Breast epithelium (tissue), 3 donors: ENCODE data around the gene ACAT2.

ENCODE experiments used
- POLR2A ChIP-seq: fragments of 450-650 bp; IDR thresholded peaks from one replicate; pipeline ENCODE4 v1.6.1; 2016; ENCODE audit warnings: antibody characterized with exemption, mild to moderate bottlenecking, moderate library complexity
- POLR2AphosphoS5 ChIP-seq, 3 donors: sonication (generic); formaldehyde crosslinking; IDR thresholded peaks; one replicate each; pipeline ENCODE4 v1.6.1; 2017; ENCODE audit warnings: antibody characterized with exemption in 3 of 3
- TF ChIP-seq, protein P1 (sequence below), 3 donors: fragments of 450-650 bp; IDR thresholded peaks; one replicate each; pipeline ENCODE4 v1.5.1; 2016 to 2017; ENCODE audit warnings: antibody characterized with exemption in 3 of 3, mild to moderate bottlenecking in 3 of 3, moderate library complexity in 3 of 3

DNA sequence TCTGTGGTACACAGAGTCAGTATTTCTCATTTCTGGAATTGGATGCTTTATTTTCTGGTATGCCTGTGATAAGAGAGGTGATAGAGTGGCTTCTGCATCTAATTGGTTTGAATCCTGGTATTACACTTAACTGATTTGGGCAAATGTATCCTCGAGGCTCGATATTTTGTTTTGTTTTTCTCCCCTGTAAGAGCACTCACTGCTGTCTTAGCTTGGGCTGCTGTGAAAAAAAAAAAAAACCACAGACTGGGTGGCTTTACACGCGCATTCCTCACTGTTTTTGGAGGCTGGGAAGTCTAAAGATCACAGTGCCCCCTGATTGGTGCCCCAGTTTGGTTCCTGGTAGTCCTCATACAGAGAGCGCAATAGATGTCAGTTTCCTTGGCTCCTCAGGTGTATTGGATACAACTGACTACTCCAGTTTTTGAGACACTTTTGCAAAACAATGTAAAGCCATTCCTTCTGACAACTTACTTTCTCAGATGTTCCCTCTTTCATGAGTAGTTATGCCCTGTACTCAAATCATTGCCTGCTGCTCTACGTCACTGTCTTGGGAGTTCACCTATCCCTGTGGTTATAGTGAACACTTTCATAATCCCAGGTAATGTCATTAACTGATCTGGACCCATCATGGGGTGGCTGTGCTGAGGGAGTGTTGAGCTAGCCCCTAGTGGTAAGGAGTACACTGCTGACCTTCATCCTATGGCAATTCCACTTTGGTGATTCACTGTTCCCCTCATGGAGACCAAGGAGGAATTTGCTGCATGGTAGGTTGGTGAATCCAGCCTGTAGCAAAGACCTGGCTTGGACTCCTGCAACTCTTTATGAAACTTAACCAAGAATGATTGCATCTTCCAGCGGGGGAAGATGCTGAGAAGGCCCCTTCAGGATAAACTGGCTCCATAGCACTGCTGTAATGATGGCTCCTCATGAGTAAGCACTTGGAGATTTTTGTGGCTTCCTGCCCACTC, 3.5 kb upstream of the ACAT2 start:
- TF ChIP-seq, protein P1, sequence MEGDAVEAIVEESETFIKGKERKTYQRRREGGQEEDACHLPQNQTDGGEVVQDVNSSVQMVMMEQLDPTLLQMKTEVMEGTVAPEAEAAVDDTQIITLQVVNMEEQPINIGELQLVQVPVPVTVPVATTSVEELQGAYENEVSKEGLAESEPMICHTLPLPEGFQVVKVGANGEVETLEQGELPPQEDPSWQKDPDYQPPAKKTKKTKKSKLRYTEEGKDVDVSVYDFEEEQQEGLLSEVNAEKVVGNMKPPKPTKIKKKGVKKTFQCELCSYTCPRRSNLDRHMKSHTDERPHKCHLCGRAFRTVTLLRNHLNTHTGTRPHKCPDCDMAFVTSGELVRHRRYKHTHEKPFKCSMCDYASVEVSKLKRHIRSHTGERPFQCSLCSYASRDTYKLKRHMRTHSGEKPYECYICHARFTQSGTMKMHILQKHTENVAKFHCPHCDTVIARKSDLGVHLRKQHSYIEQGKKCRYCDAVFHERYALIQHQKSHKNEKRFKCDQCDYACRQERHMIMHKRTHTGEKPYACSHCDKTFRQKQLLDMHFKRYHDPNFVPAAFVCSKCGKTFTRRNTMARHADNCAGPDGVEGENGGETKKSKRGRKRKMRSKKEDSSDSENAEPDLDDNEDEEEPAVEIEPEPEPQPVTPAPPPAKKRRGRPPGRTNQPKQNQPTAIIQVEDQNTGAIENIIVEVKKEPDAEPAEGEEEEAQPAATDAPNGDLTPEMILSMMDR (IDR thresholded peaks at IDR 0.05) = no peak
- TF ChIP-seq POLR2A (no peak), POLR2AphosphoS5 (IDR thresholded peaks at IDR 0.05) (no peak)
